HAP-1 (cell line): ENCODE measurements around the gene PACSIN2.
"Not testable (repeated sequence)": the region's sequence is repeated elsewhere in the genome, so short reads cannot be mapped to it uniquely, and the experiment has no call there.

Source experiments
- DNase-seq, 2 experiments: peaks; one replicate each; pipeline ENCODE4 v3.0.0-alpha.2; 2016 to 2020; ENCODE audit warnings: low spot score in 2 of 2
- H3K27me3 ChIP-seq: fragments of 250-450 bp; sonication (Bioruptor Pico); 2 replicates; pipeline ENCODE4 v1.5.1; 2020; ENCODE audit warnings: low read depth, mild to moderate bottlenecking, moderate library complexity
- H3K36me3 ChIP-seq: fragments of 250-450 bp; sonication (Bioruptor Pico); replicated peaks from 2 replicates; pipeline ENCODE4 v1.5.1; 2020; ENCODE audit warnings: mild to moderate bottlenecking
- H3K4me1 ChIP-seq: fragments of 250-450 bp; sonication (Bioruptor Pico); 2 replicates; pipeline ENCODE4 v1.5.1; 2020; ENCODE audit warnings: mild to moderate bottlenecking
- H3K4me3 ChIP-seq: fragments of 250-450 bp; sonication (Bioruptor Pico); 2 replicates; pipeline ENCODE4 v1.5.1; 2020; ENCODE audit warnings: mild to moderate bottlenecking, moderate library complexity
- H3K9me3 ChIP-seq: fragments of 250-450 bp; sonication (Bioruptor Pico); 2 replicates; pipeline ENCODE4 v1.5.1; 2020; ENCODE audit warnings: mild to moderate bottlenecking, moderate library complexity
- in situ Hi-C: fragments of 300-500 bp; cut with MboI; formaldehyde crosslinking; loops from 3 replicates; pipeline ENCODE4 v1.14.3; 2020; ENCODE audit warnings: low sequenced_read_pairs, inconsistent platforms, mixed read lengths

PACSIN2 gene

GRCh38 chr22:43006016-43006505 is 8.9 kb downstream of the PACSIN2 start:
- no peaks in the 10 kb centered on the region for H3K36me3 ChIP-seq
- H3K4me3 ChIP-seq: no peak overlapping the region
- in situ Hi-C loops: no loop called here
- no peaks in the 10 kb centered on the region for H3K27me3 ChIP-seq
- H3K9me3 ChIP-seq: no peaks in the 10 kb centered on the region
- H3K4me1 ChIP-seq: peaks cover 3% of the 10 kb centered on the region; the same call in 1 of the 2 replicates
- DNase-seq: no peak

DNA sequence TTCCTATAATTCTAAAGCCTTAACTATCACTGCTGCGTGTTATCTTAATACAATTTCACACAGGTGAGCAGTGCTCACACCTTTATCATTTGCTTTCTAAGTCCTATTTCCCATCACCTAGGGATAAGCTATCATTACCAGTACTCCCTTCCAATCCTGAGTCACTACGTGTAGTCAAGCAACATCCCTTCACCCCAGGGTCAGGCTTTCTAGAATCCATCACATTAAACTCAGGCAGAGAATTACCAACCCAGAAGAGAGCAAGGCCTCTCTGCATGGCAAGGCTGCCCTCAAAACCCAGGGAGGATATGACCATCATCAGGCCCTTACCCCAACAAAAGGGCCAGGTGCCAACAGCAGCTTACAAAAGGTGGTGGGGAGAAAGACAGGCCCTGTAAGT is 9.8 kb downstream of the PACSIN2 start:
- no peak for DNase-seq
- peaks cover 13% of the 10 kb centered on the region for H3K4me1 ChIP-seq
- in situ Hi-C loops: no loop called here

DNA sequence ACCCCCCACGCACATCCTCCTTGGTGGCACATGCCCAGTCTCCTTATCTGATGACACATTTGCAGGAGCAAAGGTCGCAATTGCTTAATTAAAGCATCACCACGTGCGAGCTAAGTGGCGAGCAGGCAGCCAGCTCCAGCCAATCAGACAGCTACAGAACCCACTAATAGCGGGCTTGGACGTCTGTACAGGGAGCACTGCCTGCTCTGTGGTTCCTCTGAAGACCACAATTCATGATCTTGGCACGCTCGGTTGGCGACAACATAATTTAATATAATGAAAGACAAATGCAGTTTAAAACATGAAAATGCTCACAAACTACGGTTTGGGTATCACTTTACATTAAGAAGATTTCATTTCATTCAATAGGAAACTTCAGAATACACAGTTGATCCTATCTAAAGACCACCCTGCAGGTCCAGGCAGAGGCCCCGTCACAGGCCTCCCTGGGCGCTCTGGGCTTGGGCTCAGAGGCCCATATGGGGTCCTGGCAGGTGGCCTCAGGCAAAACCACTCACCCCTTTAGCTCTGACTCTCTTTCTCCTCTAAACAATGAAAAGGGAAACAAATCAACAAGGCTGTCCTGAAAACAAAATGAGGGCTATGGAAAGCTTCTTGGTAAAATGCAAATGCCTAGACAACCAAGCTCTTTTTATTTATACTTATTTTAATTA is 10.4 kb downstream of the PACSIN2 start:
- Histone ChIP-seq H3K4me1 (peaks cover 14% of the 10 kb centered on the region), H3K36me3 (no peaks in the 10 kb centered on the region), H3K9me3 (no peaks in the 10 kb centered on the region), H3K4me3 (no peak overlapping the region), H3K27me3 (no peaks in the 10 kb centered on the region)
- in situ Hi-C loops: no loop called here
- DNase-seq: no peak

More for the DNA sequence above, 9.8 kb downstream of the PACSIN2 start:
- H3K36me3 ChIP-seq: no peaks in the 10 kb centered on the region
- H3K27me3 ChIP-seq: no peaks in the 10 kb centered on the region
- no peaks in the 10 kb centered on the region for H3K9me3 ChIP-seq
- no peak overlapping the region for H3K4me3 ChIP-seq

DNA sequence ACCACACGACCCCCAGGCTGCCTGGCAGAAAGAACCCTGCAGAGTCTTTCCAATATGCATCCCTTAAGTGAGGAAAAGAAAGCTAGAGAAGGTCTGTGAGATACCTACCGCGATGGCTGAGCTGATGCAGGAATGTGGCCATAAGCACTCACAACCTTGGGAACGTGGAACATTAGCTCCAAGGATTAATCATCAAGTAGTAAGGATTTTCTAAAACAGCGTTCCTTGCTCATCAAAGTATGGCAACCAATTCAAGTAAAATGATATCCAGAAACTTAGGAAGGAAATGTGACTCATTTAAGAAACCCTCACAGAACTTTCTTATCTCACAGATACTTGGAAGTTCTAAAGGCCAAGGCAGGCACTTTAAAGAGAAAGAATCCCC is 12.8 kb downstream of the PACSIN2 start:
- DNase-seq: no peak
- no peaks in the 10 kb centered on the region for H3K9me3 ChIP-seq
- H3K36me3 ChIP-seq: no peaks in the 10 kb centered on the region
- in situ Hi-C loops: no loop called here
- H3K27me3 ChIP-seq: no peaks in the 10 kb centered on the region
- H3K4me1 ChIP-seq: peaks cover 14% of the 10 kb centered on the region
- no peak overlapping the region for H3K4me3 ChIP-seq

GRCh38 chr22:43001271-43002201 is 13.4 kb downstream of the PACSIN2 start:
- Histone ChIP-seq H3K4me3 (no peak overlapping the region), H3K27me3 (no peaks in the 10 kb centered on the region), H3K9me3 (no peaks in the 10 kb centered on the region), H3K4me1 (peaks cover 14% of the 10 kb centered on the region), H3K36me3 (no peaks in the 10 kb centered on the region)
- DNase-seq: no peak
- in situ Hi-C loops: no loop called here

- Histone ChIP-seq H3K4me3 (no peak overlapping the region), H3K9me3 (no peaks in the 10 kb centered on the region), H3K36me3 (no peaks in the 10 kb centered on the region), H3K27me3 (no peaks in the 10 kb centered on the region), H3K4me1 (peaks cover 14% of the 10 kb centered on the region)
- DNase-seq: peak; percentile 31 to 44
- in situ Hi-C loops: no loop called here
Measured at GRCh38 chr22:43000441-43001175, 14.3 kb downstream of the PACSIN2 start.

DNA sequence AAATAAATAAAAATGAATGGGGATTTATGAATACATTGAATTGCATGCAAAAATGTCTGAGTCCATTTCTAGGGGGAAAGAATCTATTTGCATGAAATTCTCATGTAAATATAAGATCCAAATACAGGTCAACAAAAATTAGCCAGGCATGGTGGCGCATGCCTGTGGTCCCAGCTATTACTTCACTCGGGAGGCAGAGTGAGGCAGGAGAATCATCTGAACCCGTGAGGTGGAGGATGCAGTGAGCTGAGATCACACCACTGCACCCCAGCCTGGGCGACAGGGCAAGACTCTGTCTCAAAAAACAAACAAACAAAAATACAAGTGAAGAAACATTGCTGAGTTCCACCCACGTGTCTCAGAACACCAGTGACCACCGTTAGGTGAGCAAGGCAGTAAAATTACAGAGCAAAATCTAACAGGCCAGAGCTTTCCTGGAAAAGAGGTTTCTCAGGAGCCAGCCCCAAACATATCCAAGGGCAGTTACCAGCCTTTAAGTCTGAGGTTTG is 17.3 kb downstream of the PACSIN2 start:
- DNase-seq: no peak
- no peaks in the 10 kb centered on the region for H3K27me3 ChIP-seq
- no peak overlapping the region for H3K4me3 ChIP-seq
- peaks cover 14% of the 10 kb centered on the region for H3K4me1 ChIP-seq
- in situ Hi-C loops: no loop called here
- H3K9me3 ChIP-seq: no peaks in the 10 kb centered on the region
- no peaks in the 10 kb centered on the region; the same call in 1 of the 2 replicates for H3K36me3 ChIP-seq

- no peaks in the 10 kb centered on the region; the same call in 1 of the 2 replicates for H3K36me3 ChIP-seq
- no peak for DNase-seq
- no peaks in the 10 kb centered on the region for H3K27me3 ChIP-seq
- peaks cover 14% of the 10 kb centered on the region for H3K4me1 ChIP-seq
- no peak overlapping the region for H3K4me3 ChIP-seq
- no peaks in the 10 kb centered on the region for H3K9me3 ChIP-seq
- in situ Hi-C loops: no loop called here
Measured at GRCh38 chr22:42996646-42997365, 18.1 kb downstream of the PACSIN2 start.

GRCh38 chr22:42995654-42996053 is 19.3 kb downstream of the PACSIN2 start:
- H3K4me1 ChIP-seq, H3K4me3 ChIP-seq, H3K36me3 ChIP-seq, in situ Hi-C loops, H3K27me3 ChIP-seq, H3K9me3 ChIP-seq, DNase-seq: not testable (repeated sequence)

GRCh38 chr22:42994917-42995562 is 19.9 kb downstream of the PACSIN2 start:
- Histone ChIP-seq H3K4me3 (no peak overlapping the region), H3K4me1 (peaks cover under 1% of the 10 kb centered on the region)

DNA sequence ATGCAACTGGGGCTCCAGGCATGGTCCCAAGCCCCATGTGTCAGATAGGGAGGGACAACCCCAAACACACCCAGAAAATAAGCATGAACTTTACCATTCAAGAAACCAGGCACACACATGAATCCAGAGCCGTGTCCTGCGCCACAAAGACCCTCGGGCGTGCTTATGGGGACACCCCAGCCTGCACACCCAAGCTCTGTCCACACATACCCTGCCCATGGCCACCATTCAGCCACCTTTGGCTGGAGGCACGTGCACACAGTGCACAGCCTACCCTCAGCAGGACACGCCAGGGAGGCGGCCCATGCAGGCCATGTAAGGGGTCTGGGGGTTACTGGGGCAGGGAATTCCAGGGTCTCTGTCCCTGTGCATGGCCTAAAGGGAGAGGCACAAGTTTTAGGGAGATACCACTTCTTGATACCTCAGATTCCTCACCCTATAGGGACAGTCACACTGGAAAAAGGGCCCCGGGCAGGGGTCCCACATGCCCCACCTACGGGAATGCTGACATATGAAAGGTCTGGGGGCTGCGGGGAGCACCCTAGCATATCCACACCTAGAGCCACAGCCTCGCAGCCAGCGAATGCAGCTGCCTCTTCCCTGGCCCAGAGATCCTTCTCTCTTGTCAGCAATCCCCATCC is 20.6 kb downstream of the PACSIN2 start:
- no peaks in the 10 kb centered on the region for H3K27me3 ChIP-seq
- no peak for DNase-seq
- no peaks in the 10 kb centered on the region; the same call in 1 of the 2 replicates for H3K4me1 ChIP-seq
- H3K36me3 ChIP-seq: no peaks in the 10 kb centered on the region; the same call in 1 of the 2 replicates
- H3K9me3 ChIP-seq: no peaks in the 10 kb centered on the region
- no peak overlapping the region for H3K4me3 ChIP-seq
- in situ Hi-C loops: no loop called here

More at GRCh38 chr22:42994917-42995562, 19.9 kb downstream of the PACSIN2 start:
- no peak for DNase-seq
- in situ Hi-C loops: no loop called here
- H3K9me3 ChIP-seq: no peaks in the 10 kb centered on the region
- no peaks in the 10 kb centered on the region; the same call in 1 of the 2 replicates for H3K36me3 ChIP-seq
- H3K27me3 ChIP-seq: no peaks in the 10 kb centered on the region

GRCh38 chr22:42993651-42994275 is 21.2 kb downstream of the PACSIN2 start:
- DNase-seq: no peak
- Histone ChIP-seq H3K36me3 (no peaks in the 10 kb centered on the region; the same call in 1 of the 2 replicates), H3K9me3 (no peaks in the 10 kb centered on the region), H3K27me3 (no peaks in the 10 kb centered on the region), H3K4me1 (no peaks in the 10 kb centered on the region; the same call in 1 of the 2 replicates), H3K4me3 (no peak overlapping the region)
- in situ Hi-C loops: no loop called here
